Right atrium auricular region (tissue), 2 donors: ENCODE measurements around the gene SV2B. TPM values are rescaled to one million over a fixed set of nuclear protein-coding genes. Genes with fewer than 3 reads are reported as not detected.

Experiments used
- DNase-seq: peaks from one replicate; pipeline ENCODE4 v3.0.0-alpha.2; 2019; ENCODE audit warnings: low spot score
- H3K27ac ChIP-seq, 2 donors: fragments of 200-600 bp; sonication (generic); 1 replicate in 1 of 2; 2 replicates in 1 of 2; pipeline ENCODE4 v1.5.1; 2016 to 2019
- H3K27me3 ChIP-seq, 2 donors: fragments of 200-600 bp; sonication (generic); one replicate each; pipeline versions ENCODE4 v1.5.1 to v1.6.0; 2017 to 2019
- H3K36me3 ChIP-seq: fragments of 200-600 bp; sonication (generic); one replicate; pipeline ENCODE4 v1.5.1; 2016
- H3K4me1 ChIP-seq, 2 donors: fragments of 200-600 bp; sonication (generic); one replicate each; pipeline versions ENCODE4 v1.5.1 to v1.6.0; 2017 to 2019
- H3K4me3 ChIP-seq, 2 donors: fragments of 200-600 bp; sonication (generic); 1 replicate in 1 of 2; 2 replicates in 1 of 2; pipeline ENCODE4 v1.5.1; 2017 to 2019; ENCODE audit warnings: mild to moderate bottlenecking in 1 of 2, moderate library complexity in 1 of 2
- H3K9me3 ChIP-seq, 2 donors: fragments of 200-600 bp; sonication (generic); one replicate each; pipeline ENCODE4 v1.5.1; 2019
- CTCF ChIP-seq, 2 donors: fragments of 200-600 bp; sonication (generic); IDR thresholded peaks; one replicate each; pipeline ENCODE4 v1.5.1; 2019; ENCODE audit warnings: antibody characterized with exemption in 2 of 2
- total RNA-seq, 2 donors: library from RNA; depleted of rRNA; stranded (reverse); fragments of >200 nt; gene quantifications; one replicate each; pipeline ENCODE4 v1.1.0, GENCODE V29; 2016

Gene SV2B
- total RNA-seq, 2 donors from 2014 or later: 0.24 to 0.56 TPM

GRCh38 chr15:91165850-91166249, 65.8 kb downstream of the SV2B start:
- no peak for DNase-seq
- Histone ChIP-seq H3K27me3 (no peaks in the 10 kb centered on the region), H3K27ac (no peak overlapping the region), H3K4me1 (no peaks in the 10 kb centered on the region), H3K4me3 (no peak overlapping the region), H3K9me3 (peaks cover 6 to 40% of the 10 kb centered on the region in 2 donors), H3K36me3 (no peaks in the 10 kb centered on the region)
- TF ChIP-seq CTCF (IDR thresholded peaks at IDR 0.05): no peak

- peaks cover 6 to 37% of the 10 kb centered on the region in 2 donors for H3K9me3 ChIP-seq
- H3K27ac ChIP-seq: no peak overlapping the region
- H3K27me3 ChIP-seq: no peaks in the 10 kb centered on the region
- no peak for DNase-seq
- no peaks in the 10 kb centered on the region for H3K4me1 ChIP-seq
- no peaks in the 10 kb centered on the region for H3K36me3 ChIP-seq
- no peak overlapping the region for H3K4me3 ChIP-seq
- no peak for TF ChIP-seq CTCF (IDR thresholded peaks at IDR 0.05)
Observed at GRCh38 chr15:91168457-91168856, 68.4 kb downstream of the SV2B start.

GRCh38 chr15:91171334-91171733, 71.3 kb downstream of the SV2B start:
- Histone ChIP-seq H3K27ac (no peak overlapping the region), H3K4me3 (no peak overlapping the region), H3K4me1 (no peaks in the 10 kb centered on the region), H3K9me3 (peaks cover 0 to 16% of the 10 kb centered on the region in 2 donors), H3K36me3 (no peaks in the 10 kb centered on the region), H3K27me3 (no peaks in the 10 kb centered on the region)
- no peak for DNase-seq
- TF ChIP-seq CTCF (IDR thresholded peaks at IDR 0.05): no peak

GRCh38 chr15:91182101-91182500, 82.0 kb downstream of the SV2B start:
- Histone ChIP-seq H3K36me3 (no peaks in the 10 kb centered on the region), H3K27me3 (no peaks in the 10 kb centered on the region), H3K9me3 (no peaks in the 10 kb centered on the region), H3K27ac (no peak overlapping the region), H3K4me3 (no peak overlapping the region), H3K4me1 (no peaks in the 10 kb centered on the region)
- no peak for TF ChIP-seq CTCF (IDR thresholded peaks at IDR 0.05)
- DNase-seq: no peak

- no peak overlapping the region for H3K4me3 ChIP-seq
- no peaks in the 10 kb centered on the region for H3K36me3 ChIP-seq
- no peak for TF ChIP-seq CTCF (IDR thresholded peaks at IDR 0.05)
- no peak overlapping the region for H3K27ac ChIP-seq
- no peaks in the 10 kb centered on the region for H3K27me3 ChIP-seq
- DNase-seq: no peak
- H3K9me3 ChIP-seq: no peaks in the 10 kb centered on the region
- no peaks in the 10 kb centered on the region for H3K4me1 ChIP-seq
Observed at GRCh38 chr15:91183596-91183995, 83.5 kb downstream of the SV2B start.

GRCh38 chr15:91184441-91184840, 84.4 kb downstream of the SV2B start:
- no peak overlapping the region for H3K27ac ChIP-seq
- H3K4me3 ChIP-seq: no peak overlapping the region
- H3K36me3 ChIP-seq: no peaks in the 10 kb centered on the region
- H3K9me3 ChIP-seq: no peaks in the 10 kb centered on the region
- no peaks in the 10 kb centered on the region for H3K4me1 ChIP-seq
- H3K27me3 ChIP-seq: no peaks in the 10 kb centered on the region
- TF ChIP-seq CTCF (IDR thresholded peaks at IDR 0.05): no peak
- no peak for DNase-seq
